ENCODE results near the gene TRAPPC1.
"Not testable (repeated sequence)": the region's sequence is repeated elsewhere in the genome, so short reads cannot be mapped to it uniquely, and the experiment has no call there.

GRCh38 chr17:7953266-7953665, 21.5 kb upstream of the TRAPPC1 start:
- not testable (repeated sequence) for TF ChIP-seq CTCF (IDR thresholded peaks at IDR 0.05); EP300 (IDR thresholded peaks at IDR 0.05; ENCODE audit: low read depth)
